HepG2 (cell line): ENCODE results near the gene EVL. TPM values are rescaled to one million over a fixed set of nuclear protein-coding genes. Genes with fewer than 3 reads are reported as not detected.

ENCODE experiments used
- ATAC-seq: fragments of 200-7000 bp; cut with Tn5 transposase; 3 replicates; pipeline ENCODE4 v1.9.1; 2020; ENCODE audit warnings: mild to moderate bottlenecking, moderate library complexity
- BruUV-seq: library from RNA; stranded (reverse); fragments of 400-500 nt; replicated peaks from 2 replicates; lab custom pipeline; 2021; lab: Mats Ljungman, UMichigan
- CTCF ChIA-PET: fragments of 300-600 bp; formaldehyde crosslinking; extraction: SDS; loops from one replicate; lab custom pipeline; 2021; ENCODE audit warnings: low total read pairs, inconsistent platforms, low intra/inter-chr PET ratio; lab: Yijun Ruan, JAX
- POLR2A ChIA-PET: fragments of 350-600 bp; sonication (Branson Sonifier 250); formaldehyde crosslinking; loops from one replicate; lab custom pipeline; 2020; ENCODE audit warnings: antibody characterized with exemption, inconsistent platforms; lab: Yijun Ruan, JAX
- DNase-seq: peaks from one replicate; pipeline ENCODE4 v3.0.0-alpha.2; 2015; ENCODE audit warnings: low spot score
- FAIRE-seq: peaks from 3 replicates; lab custom pipeline; 2011; peaks lifted over from hg19 to GRCh38; lab: Jason Lieb, UNC
- H2AFZ ChIP-seq: one replicate; pipeline ENCODE4 v1.6.1; 2011; ENCODE audit warnings: low read length, inconsistent platforms
- H3K27ac ChIP-seq: fragments of 300-600 bp; 3 replicates; pipeline ENCODE4 v1.8.0; 2011; ENCODE audit warnings: mixed run types, mild to moderate bottlenecking, mixed read lengths, low read length, inconsistent platforms; ENCODE audit not compliant: insufficient read depth; ENCODE audit errors: extremely low read length
- H3K27me3 ChIP-seq, 2 experiments: fragments of 200-600 bp in 1 of 2; 2 replicates in 1 of 2; 3 replicates in 1 of 2; pipeline versions ENCODE4 v1.6.0 to v1.8.0; 2011; ENCODE audit warnings: low read length in 2 of 2, mild to moderate bottlenecking in 2 of 2, moderate library complexity in 2 of 2, inconsistent platforms in 1 of 2; ENCODE audit not compliant: insufficient read depth in 2 of 2, control insufficient read depth in 1 of 2
- H3K36me3 ChIP-seq, 2 experiments: fragments of 200-600 bp in 1 of 2; replicated peaks in 1 of 2; 2 replicates in 1 of 2; 3 replicates in 1 of 2; pipeline versions ENCODE4 v1.5.1 to v1.8.0; 2011; ENCODE audit warnings: low read length in 2 of 2, inconsistent platforms in 1 of 2; ENCODE audit not compliant: insufficient read depth in 2 of 2, control insufficient read depth in 1 of 2
- H3K4me1 ChIP-seq: 2 replicates; pipeline ENCODE4 v1.5.1; 2012; ENCODE audit warnings: low read length, inconsistent platforms; ENCODE audit not compliant: insufficient read depth
- H3K4me2 ChIP-seq: 2 replicates; pipeline ENCODE4 v1.6.0; 2011; ENCODE audit warnings: low read depth, low read length, inconsistent platforms
- H3K4me3 ChIP-seq, 3 experiments: fragments of 200-600 bp in 1 of 3; sonication (generic), shearing (Covaris generic) in 1 of 3; replicated peaks in 1 of 3; 2 replicates each; pipeline ENCODE4 v1.5.1; 2011 to 2016; ENCODE audit warnings: low read length in 3 of 3, inconsistent platforms in 2 of 3, low read depth in 2 of 3, mild to moderate bottlenecking in 2 of 3, control low read depth in 1 of 3, mixed read lengths in 1 of 3; ENCODE audit not compliant: insufficient read depth in 1 of 3
- H3K79me2 ChIP-seq: one replicate; pipeline ENCODE4 v1.6.1; 2011; ENCODE audit warnings: low read length, inconsistent platforms; ENCODE audit not compliant: insufficient read depth
- H3K9ac ChIP-seq: 2 replicates; pipeline ENCODE4 v1.6.0; 2011; ENCODE audit warnings: mild to moderate bottlenecking, low read depth, low read length, inconsistent platforms; ENCODE audit not compliant: insufficient read depth
- H3K9me3 ChIP-seq: 2 replicates; pipeline ENCODE4 v1.5.1; 2012; ENCODE audit warnings: mild to moderate bottlenecking, low read length
- H4K20me1 ChIP-seq: 2 replicates; pipeline ENCODE4 v1.6.0; 2011; ENCODE audit warnings: inconsistent platforms, mild to moderate bottlenecking, low read length, moderate library complexity; ENCODE audit not compliant: insufficient read depth
- ARNT2 ChIP-seq: sonication (generic); formaldehyde crosslinking; IDR thresholded peaks from 2 replicates; pipeline ENCODE4 v1.8.0; 2022; ENCODE audit warnings: mild to moderate bottlenecking, low read depth, missing genetic modification reagents, moderate library complexity
- ELK4 ChIP-seq: sonication (generic); formaldehyde crosslinking; IDR thresholded peaks from 2 replicates; pipeline ENCODE4 v1.9.0; 2021; ENCODE audit warnings: missing genetic modification reagents, borderline replicate concordance
- GATA4 ChIP-seq: sonication (generic); IDR thresholded peaks from 2 replicates; pipeline ENCODE4 v1.6.1; 2016; ENCODE audit warnings: antibody characterized with exemption, low read depth, borderline replicate concordance
- GTF3A ChIP-seq: sonication (generic); formaldehyde crosslinking; conservative IDR thresholded peaks from 2 replicates; pipeline ENCODE4 v1.4.0; 2020; ENCODE audit warnings: mild to moderate bottlenecking, missing genetic modification reagents
- HDAC2 ChIP-seq: sonication (generic); formaldehyde crosslinking; IDR thresholded peaks from 2 replicates; pipeline ENCODE4 v1.4.0; 2020; ENCODE audit warnings: missing genetic modification reagents
- KLF12 ChIP-seq: sonication (generic); formaldehyde crosslinking; IDR thresholded peaks from 2 replicates; pipeline ENCODE4 v1.4.0; 2020; ENCODE audit warnings: missing genetic modification reagents, borderline replicate concordance
- MAZ ChIP-seq, 2 experiments: sonication (generic) in 1 of 2; formaldehyde crosslinking in 1 of 2; IDR thresholded peaks; 2 replicates each; pipeline versions ENCODE4 v1.5.0 to v1.6.1; 2012 to 2020; ENCODE audit warnings: low read depth in 2 of 2, mild to moderate bottlenecking in 2 of 2, borderline replicate concordance in 1 of 2, improper control_type of control experiment in 1 of 2, low read length in 1 of 2, missing genetic modification reagents in 1 of 2, moderate library complexity in 1 of 2
- MTA3 ChIP-seq: sonication (generic); formaldehyde crosslinking; IDR thresholded peaks from 2 replicates; pipeline ENCODE4 v1.4.0; 2020; ENCODE audit warnings: missing genetic modification reagents
- ZBTB7A ChIP-seq: sonication (generic); formaldehyde crosslinking; IDR thresholded peaks from 2 replicates; pipeline ENCODE4 v1.8.0; 2022; ENCODE audit warnings: mild to moderate bottlenecking, missing genetic modification reagents
- ZNF501 ChIP-seq: sonication (generic); formaldehyde crosslinking; IDR thresholded peaks from 2 replicates; pipeline ENCODE4 v1.5.1; 2020; ENCODE audit warnings: mild to moderate bottlenecking, moderate library complexity, missing genetic modification reagents
- ZNF563 ChIP-seq: sonication (generic); formaldehyde crosslinking; IDR thresholded peaks from 2 replicates; pipeline ENCODE4 v1.8.0; 2022; ENCODE audit warnings: mild to moderate bottlenecking, moderate library complexity, missing genetic modification reagents
- WGBS: methylation state at CpG from one replicate; pipeline ENCODE4 v1.1.6; 2017; ENCODE audit warnings: low lambda C conversion rate; 5-methylcytosine and 5-hydroxymethylcytosine counted together
- in situ Hi-C: cut with HindIII; loops from 2 replicates; pipeline ENCODE4 v1.10.0; 2017; ENCODE audit warnings: low pct_unique_long_range_greater_than_20kb; ENCODE audit not compliant: extremely low pct_ligation_motif_present
- intact Hi-C: fragments of 100-400 bp; cut with micrococcal nuclease; formaldehyde crosslinking; loops from one replicate; pipeline ENCODE4 v1.10.0; 2022; ENCODE audit not compliant: unreplicated experiment
- polyA plus RNA-seq, 8 experiments: library from polyadenylated mRNA; depleted of rRNA in 3 of 8; stranded (reverse) in 7 of 8; unstranded in 1 of 8; fragments of >200 nt; fragmentation: Illumina TruSeq in 4 of 8; extraction: Trizol in 4 of 8; gene quantifications; 2 replicates each; pipeline versions ENCODE4 v1.2.1 to v1.2.3, GENCODE V29; 2011 to 2016; ENCODE audit warnings: low read depth in 4 of 8, missing spikeins in 1 of 8, mixed read lengths in 1 of 8; ENCODE audit not compliant: insufficient read depth in 1 of 8
- total RNA-seq, 5 experiments: library from RNA; depleted of rRNA; stranded (reverse); fragments of >200 nt; fragmentation: Illumina TruSeq; extraction: Trizol; gene quantifications; 2 replicates each; pipeline ENCODE4 v1.2.3, GENCODE V29; 2016; ENCODE audit warnings: low read depth in 1 of 5
- TF ChIP-seq, protein P1 (sequence below): sonication (generic); formaldehyde crosslinking; IDR thresholded peaks from 2 replicates; pipeline ENCODE4 v1.4.0; 2020; ENCODE audit warnings: mild to moderate bottlenecking, missing genetic modification reagents
- TF ChIP-seq, protein P2 (sequence below): sonication (generic); formaldehyde crosslinking; IDR thresholded peaks from 2 replicates; pipeline ENCODE4 v1.9.0; 2021; ENCODE audit warnings: mild to moderate bottlenecking, missing genetic modification reagents

Gene EVL
- total and polyA plus RNA-seq, 2 of the 13 experiments (the other 11 are each of a cell fraction or from before 2014, with no cell fraction given) = 15.1 to 31.2 TPM

GRCh38 chr14:100145682-100146464 lies 80.7 kb downstream of the EVL start:
- no peak for DNase-seq
- ChIA-PET POLR2A (interaction anchor here (1.3 to 3.3 kb wide), 3 partner anchors 10 to 47 kb away, joined by 3 to 33 read pairs (median 10); no protein-coding TSS in a partner anchor), CTCF (no interaction called here)
- peak; percentile 7 for ATAC-seq
- Histone ChIP-seq H3K27ac (peak overlapping the region; percentile 97), H3K4me2 (peak overlapping the region; percentile 88), H3K9ac (peak overlapping the region; percentile 75), H3K79me2 (no peaks in the 10 kb centered on the region), H4K20me1 (no peaks in the 10 kb centered on the region), H3K4me3 (peak overlapping the region; percentile 43 to 64 (median 47); a peak in 5 of 6 replicates), H3K9me3 (no peaks in the 10 kb centered on the region), H3K27me3 (0 out of 5 replicates have a peak, but pooled peaks cover 0 to 1% of the 10 kb centered on the region in 2 experiments), H3K4me1 (peaks cover 60% of the 10 kb centered on the region), H3K36me3 (no peaks in the 10 kb centered on the region), H2AFZ (no peak overlapping the region)
- FAIRE-seq = no peak
- WGBS = 98% methylated on average over 5 of the region's 27 CpGs
- intact Hi-C loops (no loop called here), in situ Hi-C loops (no loop called here)
- TSS peak; percentile 72 for BruUV-seq
- TF ChIP-seq MAZ (IDR thresholded peaks at IDR 0.05; ENCODE audit: borderline replicate concordance, low read depth, low read length) (no peak), MAZ (CRISPR knock-in tag; IDR thresholded peaks at IDR 0.05; ENCODE audit: low read depth) (peak; percentile 22; the same call in 1 of the 2 replicates), KLF12 (CRISPR knock-in tag) (no peak), MTA3 (CRISPR knock-in tag) (no peak), ZNF563 (CRISPR knock-in tag) (peak; percentile 44; the same call in 1 of the 2 replicates), ELK4 (no peak), ARNT2 (CRISPR knock-in tag) (0 out of 2 replicates have a peak, but pooled peaks have one; percentile 9), GTF3A (CRISPR knock-in tag) (no peak), GATA4 (no peak), ZBTB7A (peak; percentile 7; the same call in 1 of the 2 replicates), HDAC2 (no peak), ZNF501 (CRISPR knock-in tag) (no peak)
- TF ChIP-seq, protein P1, sequence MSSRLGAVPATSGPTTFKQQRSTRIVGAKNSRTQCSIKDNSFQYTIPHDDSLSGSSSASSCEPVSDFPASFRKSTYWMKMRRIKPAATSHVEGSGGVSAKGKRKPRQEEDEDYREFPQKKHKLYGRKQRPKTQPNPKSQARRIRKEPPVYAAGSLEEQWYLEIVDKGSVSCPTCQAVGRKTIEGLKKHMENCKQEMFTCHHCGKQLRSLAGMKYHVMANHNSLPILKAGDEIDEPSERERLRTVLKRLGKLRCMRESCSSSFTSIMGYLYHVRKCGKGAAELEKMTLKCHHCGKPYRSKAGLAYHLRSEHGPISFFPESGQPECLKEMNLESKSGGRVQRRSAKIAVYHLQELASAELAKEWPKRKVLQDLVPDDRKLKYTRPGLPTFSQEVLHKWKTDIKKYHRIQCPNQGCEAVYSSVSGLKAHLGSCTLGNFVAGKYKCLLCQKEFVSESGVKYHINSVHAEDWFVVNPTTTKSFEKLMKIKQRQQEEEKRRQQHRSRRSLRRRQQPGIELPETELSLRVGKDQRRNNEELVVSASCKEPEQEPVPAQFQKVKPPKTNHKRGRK = no peak
- TF ChIP-seq, protein P2, sequence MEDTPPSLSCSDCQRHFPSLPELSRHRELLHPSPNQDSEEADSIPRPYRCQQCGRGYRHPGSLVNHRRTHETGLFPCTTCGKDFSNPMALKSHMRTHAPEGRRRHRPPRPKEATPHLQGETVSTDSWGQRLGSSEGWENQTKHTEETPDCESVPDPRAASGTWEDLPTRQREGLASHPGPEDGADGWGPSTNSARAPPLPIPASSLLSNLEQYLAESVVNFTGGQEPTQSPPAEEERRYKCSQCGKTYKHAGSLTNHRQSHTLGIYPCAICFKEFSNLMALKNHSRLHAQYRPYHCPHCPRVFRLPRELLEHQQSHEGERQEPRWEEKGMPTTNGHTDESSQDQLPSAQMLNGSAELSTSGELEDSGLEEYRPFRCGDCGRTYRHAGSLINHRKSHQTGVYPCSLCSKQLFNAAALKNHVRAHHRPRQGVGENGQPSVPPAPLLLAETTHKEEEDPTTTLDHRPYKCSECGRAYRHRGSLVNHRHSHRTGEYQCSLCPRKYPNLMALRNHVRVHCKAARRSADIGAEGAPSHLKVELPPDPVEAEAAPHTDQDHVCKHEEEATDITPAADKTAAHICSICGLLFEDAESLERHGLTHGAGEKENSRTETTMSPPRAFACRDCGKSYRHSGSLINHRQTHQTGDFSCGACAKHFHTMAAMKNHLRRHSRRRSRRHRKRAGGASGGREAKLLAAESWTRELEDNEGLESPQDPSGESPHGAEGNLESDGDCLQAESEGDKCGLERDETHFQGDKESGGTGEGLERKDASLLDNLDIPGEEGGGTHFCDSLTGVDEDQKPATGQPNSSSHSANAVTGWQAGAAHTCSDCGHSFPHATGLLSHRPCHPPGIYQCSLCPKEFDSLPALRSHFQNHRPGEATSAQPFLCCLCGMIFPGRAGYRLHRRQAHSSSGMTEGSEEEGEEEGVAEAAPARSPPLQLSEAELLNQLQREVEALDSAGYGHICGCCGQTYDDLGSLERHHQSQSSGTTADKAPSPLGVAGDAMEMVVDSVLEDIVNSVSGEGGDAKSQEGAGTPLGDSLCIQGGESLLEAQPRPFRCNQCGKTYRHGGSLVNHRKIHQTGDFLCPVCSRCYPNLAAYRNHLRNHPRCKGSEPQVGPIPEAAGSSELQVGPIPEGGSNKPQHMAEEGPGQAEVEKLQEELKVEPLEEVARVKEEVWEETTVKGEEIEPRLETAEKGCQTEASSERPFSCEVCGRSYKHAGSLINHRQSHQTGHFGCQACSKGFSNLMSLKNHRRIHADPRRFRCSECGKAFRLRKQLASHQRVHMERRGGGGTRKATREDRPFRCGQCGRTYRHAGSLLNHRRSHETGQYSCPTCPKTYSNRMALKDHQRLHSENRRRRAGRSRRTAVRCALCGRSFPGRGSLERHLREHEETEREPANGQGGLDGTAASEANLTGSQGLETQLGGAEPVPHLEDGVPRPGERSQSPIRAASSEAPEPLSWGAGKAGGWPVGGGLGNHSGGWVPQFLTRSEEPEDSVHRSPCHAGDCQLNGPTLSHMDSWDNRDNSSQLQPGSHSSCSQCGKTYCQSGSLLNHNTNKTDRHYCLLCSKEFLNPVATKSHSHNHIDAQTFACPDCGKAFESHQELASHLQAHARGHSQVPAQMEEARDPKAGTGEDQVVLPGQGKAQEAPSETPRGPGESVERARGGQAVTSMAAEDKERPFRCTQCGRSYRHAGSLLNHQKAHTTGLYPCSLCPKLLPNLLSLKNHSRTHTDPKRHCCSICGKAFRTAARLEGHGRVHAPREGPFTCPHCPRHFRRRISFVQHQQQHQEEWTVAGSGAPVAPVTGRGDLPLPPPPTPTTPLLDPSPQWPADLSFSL = 0 out of 2 replicates have a peak, but pooled peaks have one; percentile 34
